IMR-90 (cell line): ENCODE measurements around the gene PLIN4. TPM values are rescaled to one million over a fixed set of nuclear protein-coding genes. Genes with fewer than 3 reads are reported as not detected.

Experiments
- ATAC-seq: fragments of 200-7000 bp; cut with Tn5 transposase; 2 replicates; pipeline ENCODE4 v1.9.1; 2020; ENCODE audit warnings: low read depth, mild to moderate bottlenecking, moderate library complexity
- BruUV-seq: library from RNA; stranded (reverse); fragments of 400-500 nt; replicated peaks from 2 replicates; lab custom pipeline; 2021; lab: Mats Ljungman, UMichigan
- CTCF ChIA-PET: fragments of 300-600 bp; formaldehyde crosslinking; extraction: SDS; loops from one replicate; lab custom pipeline; 2021; ENCODE audit warnings: antibody characterized with exemption; lab: Yijun Ruan, JAX
- POLR2A ChIA-PET: fragments of 300-600 bp; sonication (Branson Sonifier 250); formaldehyde crosslinking; loops from one replicate; lab custom pipeline; 2022; ENCODE audit warnings: antibody characterized with exemption; ENCODE audit not compliant: unreplicated experiment; lab: Charles Lee
- DNase-seq: peaks from one replicate; pipeline ENCODE4 v3.0.0; 2013
- H2AFZ ChIP-seq: replicated peaks from 2 replicates; pipeline ENCODE3; 2013; ENCODE audit warnings: low read length, mild to moderate bottlenecking; ENCODE audit not compliant: poor library complexity
- H2AK5ac ChIP-seq: 2 replicates; pipeline ENCODE4 v1.6.1; 2013; ENCODE audit warnings: low read depth, low read length, inconsistent platforms
- H2AK9ac ChIP-seq: replicated peaks from 2 replicates; pipeline ENCODE3; 2013; ENCODE audit warnings: mild to moderate bottlenecking, low read depth, low read length, moderate library complexity; ENCODE audit not compliant: poor library complexity
- H2BK120ac ChIP-seq: 2 replicates; pipeline ENCODE4 v1.6.1; 2013; ENCODE audit warnings: low read depth, low read length, inconsistent platforms
- H2BK15ac ChIP-seq: 3 replicates; pipeline ENCODE4 v1.6.1; 2013; ENCODE audit warnings: low read depth, low read length, inconsistent platforms
- H2BK20ac ChIP-seq: 2 replicates; pipeline ENCODE4 v1.6.1; 2013; ENCODE audit warnings: low read depth, mild to moderate bottlenecking, inconsistent platforms, low read length, moderate library complexity
- H2BK5ac ChIP-seq: 2 replicates; pipeline ENCODE4 v1.6.1; 2013; ENCODE audit warnings: mild to moderate bottlenecking, low read depth, low read length, inconsistent platforms; ENCODE audit not compliant: poor library complexity, severe bottlenecking
- H3K14ac ChIP-seq: replicated peaks from 2 replicates; pipeline ENCODE4 v1.6.1; 2013; ENCODE audit warnings: low read depth, low read length, inconsistent platforms
- H3K18ac ChIP-seq: 2 replicates; pipeline ENCODE4 v1.6.1; 2013; ENCODE audit warnings: low read depth, low read length, control low read depth
- H3K23ac ChIP-seq: 2 replicates; pipeline ENCODE4 v1.6.1; 2013; ENCODE audit warnings: low read depth, low read length, inconsistent platforms
- H3K27ac ChIP-seq: 2 replicates; pipeline ENCODE4 v1.5.1; 2013; ENCODE audit warnings: mild to moderate bottlenecking, control low read depth, low read length; ENCODE audit not compliant: insufficient read depth
- H3K27me3 ChIP-seq: 2 replicates; pipeline ENCODE4 v1.6.1; 2013; ENCODE audit warnings: low read length; ENCODE audit not compliant: control insufficient read depth, insufficient read depth
- H3K36me3 ChIP-seq: 2 replicates; pipeline ENCODE4 v1.6.1; 2013; ENCODE audit warnings: low read length, mixed read lengths; ENCODE audit not compliant: control insufficient read depth, insufficient read depth
- H3K4ac ChIP-seq: 2 replicates; pipeline ENCODE4 v1.6.1; 2013; ENCODE audit warnings: low read depth, low read length, inconsistent platforms
- H3K4me1 ChIP-seq: 2 replicates; pipeline ENCODE4 v1.6.1; 2013; ENCODE audit warnings: low read length, mixed read lengths; ENCODE audit not compliant: control insufficient read depth, insufficient read depth
- H3K4me2 ChIP-seq: 2 replicates; pipeline ENCODE4 v1.6.1; 2013; ENCODE audit warnings: low read depth, mild to moderate bottlenecking, control low read depth, low read length, moderate library complexity
- H3K4me3 ChIP-seq: 2 replicates; pipeline ENCODE4 v1.5.1; 2013; ENCODE audit warnings: low read depth, mild to moderate bottlenecking, control low read depth, low read length, moderate library complexity; ENCODE audit not compliant: insufficient read depth
- H3K56ac ChIP-seq: 2 replicates; pipeline ENCODE4 v1.6.1; 2013; ENCODE audit warnings: low read length, inconsistent platforms; ENCODE audit not compliant: insufficient read depth; ENCODE audit errors: extremely low read depth
- H3K79me1 ChIP-seq, 2 experiments: 2 replicates each; pipeline ENCODE4 v1.6.1; 2013; ENCODE audit warnings: low read length in 2 of 2, inconsistent platforms in 1 of 2, low read depth in 1 of 2
- H3K9ac ChIP-seq: 2 replicates; pipeline ENCODE4 v1.6.1; 2013; ENCODE audit warnings: low read depth, low read length, control low read depth
- H3K9me1 ChIP-seq: 2 replicates; pipeline ENCODE4 v1.6.1; 2013; ENCODE audit warnings: low read length, inconsistent platforms; ENCODE audit not compliant: insufficient read depth
- H3K9me3 ChIP-seq: 2 replicates; pipeline ENCODE4 v1.6.1; 2013; ENCODE audit warnings: low read length; ENCODE audit not compliant: control insufficient read depth, insufficient read depth
- H4K20me1 ChIP-seq: 2 replicates; pipeline ENCODE4 v1.6.1; 2013; ENCODE audit warnings: low read length, inconsistent platforms; ENCODE audit not compliant: insufficient read depth
- H4K5ac ChIP-seq: 2 replicates; pipeline ENCODE4 v1.6.1; 2013; ENCODE audit warnings: mild to moderate bottlenecking, low read depth, low read length, control low read depth
- H4K8ac ChIP-seq, 2 experiments: 2 replicates each; pipeline ENCODE4 v1.6.1; 2013; ENCODE audit warnings: low read depth in 2 of 2, low read length in 2 of 2, control low read depth in 1 of 2, inconsistent platforms in 1 of 2
- H4K91ac ChIP-seq: 2 replicates; pipeline ENCODE4 v1.6.1; 2013; ENCODE audit warnings: low read depth, low read length, inconsistent platforms; ENCODE audit not compliant: insufficient read depth
- CEBPB ChIP-seq: IDR thresholded peaks from 2 replicates; pipeline ENCODE4 v1.6.1; 2012; ENCODE audit warnings: low read depth, low read length, improper control_type of control experiment
- dilution Hi-C: fragments of 300-500 bp; cut with HindIII; formaldehyde crosslinking; loops from one replicate; pipeline ENCODE4 v1.14.3; 2018; ENCODE audit warnings: low sequenced_read_pairs; ENCODE audit not compliant: unreplicated experiment
- in situ Hi-C: fragments of 300-500 bp; cut with MboI; formaldehyde crosslinking; loops from 3 replicates; pipeline ENCODE4 v1.14.3; 2019; ENCODE audit warnings: low sequenced_read_pairs, inconsistent platforms, mixed read lengths
- intact Hi-C: fragments of 100-400 bp; cut with micrococcal nuclease; formaldehyde crosslinking; loops from 2 replicates; pipeline ENCODE4 v1.10.0; 2022
- polyA plus RNA-seq, 3 experiments: library from polyadenylated mRNA; depleted of rRNA; stranded (reverse); fragments of >200 nt; gene quantifications; 2 replicates each; pipeline ENCODE4 v1.2.3, GENCODE V29; 2012; ENCODE audit warnings: low replicate concordance in 1 of 3
- total RNA-seq: library from RNA; depleted of rRNA; stranded (reverse); fragments of >200 nt; gene quantifications from 2 replicates; pipeline ENCODE4 v1.2.3, GENCODE V29; 2012

The PLIN4 gene
- total and polyA plus RNA-seq, 2 of the 4 experiments (the other 2 are of a cell fraction): under 0.01 to 0.09 TPM

- Histone ChIP-seq H3K18ac (no peak overlapping the region), H3K9ac (no peak overlapping the region), H4K8ac (no peak overlapping the region), H3K27me3 (peaks cover 2% of the 10 kb centered on the region; the same call in 1 of the 2 replicates), H2BK5ac (no peak overlapping the region), H2AK9ac (no peak overlapping the region), H4K5ac (no peak overlapping the region), H4K20me1 (no peaks in the 10 kb centered on the region), H3K27ac (no peak overlapping the region), H3K23ac (no peak overlapping the region), H3K56ac (no peak overlapping the region), H3K4me3 (no peak overlapping the region), H3K9me1 (no peaks in the 10 kb centered on the region), H3K79me1 (no peaks in the 10 kb centered on the region), H4K91ac (no peak overlapping the region), H2BK15ac (no peak overlapping the region), H2AK5ac (no peak overlapping the region), H3K14ac (no peak overlapping the region), H2BK20ac (no peak overlapping the region), H3K9me3 (no peaks in the 10 kb centered on the region), H2AFZ (no peak overlapping the region), H3K4me1 (no peaks in the 10 kb centered on the region), H3K36me3 (no peaks in the 10 kb centered on the region), H3K4me2 (no peak overlapping the region), H3K4ac (no peak overlapping the region), H2BK120ac (no peak overlapping the region)
- no peak for TF ChIP-seq CEBPB
- in situ Hi-C loops (no loop called here), dilution Hi-C loops (no loop called here), intact Hi-C loops (no loop called here)
- ATAC-seq: no peak
- DNase-seq: no peak
- CTCF ChIA-PET: no interaction called here
- POLR2A ChIA-PET: no interaction called here
- no TSS peak for BruUV-seq
Measured at GRCh38 chr19:4553092-4553695, 34.9 kb upstream of the PLIN4 start.
